IPS DF 4.7 (cell line): ENCODE data around the gene YPEL1.
"Not testable (repeated sequence)": the region's sequence is repeated elsewhere in the genome, so short reads cannot be mapped to it uniquely, and the experiment has no call there.

Experiments
- DNase-seq: peaks from one replicate; pipeline ENCODE4 v3.0.0-alpha.2; 2013; ENCODE audit warnings: low spot score; ENCODE audit errors: extremely low read depth

The YPEL1 gene

DNA sequence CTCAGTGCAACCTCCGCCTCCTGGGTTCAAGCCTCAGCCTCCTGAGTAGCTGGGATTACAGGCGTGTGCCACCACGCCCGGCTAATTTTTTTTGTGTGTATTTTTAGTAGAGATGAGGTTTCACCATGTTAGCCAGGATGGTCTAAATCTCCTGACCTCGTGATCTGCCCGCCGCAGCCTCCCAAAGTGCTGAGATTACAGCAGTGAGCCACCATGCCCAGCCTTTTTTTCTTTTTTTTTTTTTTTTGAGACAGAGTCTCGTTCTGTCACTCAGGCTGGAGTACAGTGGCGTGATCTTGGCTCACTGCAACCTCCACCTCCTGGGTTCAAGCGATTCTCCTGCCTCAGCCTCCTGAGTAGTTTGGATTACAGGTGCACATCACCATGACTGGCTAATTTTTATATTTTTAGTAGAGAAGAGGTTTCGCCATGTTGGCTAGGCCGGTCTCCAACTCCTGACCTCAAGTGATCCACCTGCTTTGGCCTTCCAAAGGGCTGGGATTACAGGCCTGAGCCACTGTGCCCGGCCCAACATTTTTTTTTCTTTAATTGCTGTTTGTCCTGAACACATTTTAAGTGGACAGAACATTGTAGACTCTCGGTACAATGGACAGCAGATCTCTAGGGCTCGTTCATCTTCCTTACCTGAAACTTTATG, 14.3 kb downstream of the YPEL1 start:
- DNase-seq = not testable (repeated sequence)

GRCh38 chr22:21720191-21720859, 15.3 kb downstream of the YPEL1 start:
- not testable (repeated sequence) for DNase-seq

GRCh38 chr22:21719024-21719423, 16.6 kb downstream of the YPEL1 start:
- DNase-seq = no peak

GRCh38 chr22:21718499-21718898, 17.1 kb downstream of the YPEL1 start:
- no peak for DNase-seq

DNA sequence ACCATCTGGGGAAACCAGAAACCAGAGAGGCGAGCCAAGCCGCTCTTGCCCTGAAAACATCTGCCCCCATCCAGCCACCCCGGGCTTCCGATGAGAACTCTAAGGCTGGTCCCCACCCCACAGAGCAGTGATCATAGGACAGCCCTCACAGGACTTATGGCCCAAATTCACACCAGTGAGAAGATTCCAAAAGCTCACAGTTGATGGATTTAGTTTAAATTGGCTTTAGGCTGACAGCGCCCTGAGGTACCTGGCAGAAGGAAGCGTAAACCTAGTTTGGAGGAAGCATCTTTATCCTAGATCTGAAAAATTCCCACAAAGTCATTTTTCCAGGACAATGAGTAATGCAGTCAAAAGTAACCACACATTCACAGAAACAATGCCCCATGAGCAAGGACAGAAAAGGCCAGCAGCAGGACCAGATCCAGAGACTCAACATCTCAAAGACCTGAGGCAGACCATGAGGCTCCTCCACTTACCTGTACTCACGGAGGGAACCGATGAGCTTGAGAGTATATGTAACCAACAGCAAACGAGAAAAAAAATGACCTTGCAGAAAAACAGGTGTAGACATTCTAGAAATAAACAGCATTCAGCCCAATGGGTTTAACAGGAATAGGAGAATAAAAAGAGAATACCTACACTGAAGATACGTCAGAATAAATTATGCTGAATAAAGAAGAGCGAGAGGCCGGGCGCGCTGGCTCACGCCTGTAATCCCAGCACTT, 19.0 kb downstream of the YPEL1 start:
- DNase-seq = not testable (repeated sequence)

- no peak for DNase-seq
These were observed 20.8 kb downstream of the YPEL1 start for GRCh38 chr22:21714786-21715185.

GRCh38 chr22:21714059-21714770, 21.4 kb downstream of the YPEL1 start:
- DNase-seq = no peak

DNA sequence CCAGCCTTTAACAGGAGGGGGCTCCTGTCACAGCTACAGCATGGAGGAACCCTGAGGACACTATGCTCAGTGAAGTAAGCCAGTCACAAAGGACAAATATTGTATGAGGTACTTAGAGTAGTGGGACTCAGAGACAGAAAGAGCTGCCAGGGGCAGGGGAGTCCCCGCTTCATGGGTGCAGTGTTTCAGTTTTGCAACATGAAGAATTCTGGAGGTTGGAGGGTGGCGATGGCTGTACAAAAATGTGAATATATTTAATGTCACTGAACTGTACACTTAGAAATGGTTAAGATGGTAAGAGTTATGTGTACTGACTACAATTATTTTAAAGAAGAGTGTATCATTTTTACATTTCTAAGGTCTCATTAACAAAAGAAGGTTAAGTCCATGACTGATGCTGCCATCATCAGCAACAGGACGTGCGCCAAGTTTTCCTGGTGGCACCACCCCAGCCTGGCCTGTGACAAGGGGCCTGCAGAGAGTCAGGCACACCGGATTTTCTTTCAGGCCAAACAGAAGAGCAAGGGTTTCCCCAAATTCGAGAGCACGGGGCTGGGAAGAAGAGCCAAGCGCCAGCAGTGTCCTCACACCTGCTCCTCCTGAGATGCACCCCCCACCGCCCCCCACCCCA, 22.1 kb downstream of the YPEL1 start:
- no peak for DNase-seq

DNA sequence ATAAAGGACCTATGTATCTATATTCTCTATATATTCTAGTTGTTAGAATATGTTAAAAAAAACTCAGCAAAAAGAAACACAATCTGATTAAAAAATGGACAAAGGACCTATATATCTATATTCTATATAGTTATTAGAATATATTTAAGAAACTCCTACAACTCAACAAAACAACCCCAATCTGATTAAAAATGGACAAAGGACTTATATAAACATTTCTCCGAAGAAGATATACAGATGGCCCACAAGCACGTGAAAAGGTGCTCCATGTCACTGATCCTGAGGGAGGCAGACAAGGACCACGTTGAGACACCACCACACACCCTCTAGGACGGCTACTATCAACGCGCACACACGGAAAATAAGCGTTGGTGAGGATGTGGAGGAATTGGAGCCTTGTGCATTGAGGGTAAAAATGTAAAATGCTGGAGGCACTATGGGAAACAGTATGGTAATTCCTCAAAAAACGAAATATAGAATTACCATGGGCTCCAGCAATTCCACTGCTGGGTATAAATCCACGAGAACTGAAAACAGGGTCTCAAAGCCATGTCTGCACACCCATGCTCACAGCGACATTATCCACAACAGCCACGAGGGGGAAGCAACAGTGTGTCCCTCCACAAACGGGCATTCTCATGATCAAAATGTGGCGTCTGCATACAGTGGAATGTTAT, 22.7 kb downstream of the YPEL1 start:
- no peak for DNase-seq

DNA sequence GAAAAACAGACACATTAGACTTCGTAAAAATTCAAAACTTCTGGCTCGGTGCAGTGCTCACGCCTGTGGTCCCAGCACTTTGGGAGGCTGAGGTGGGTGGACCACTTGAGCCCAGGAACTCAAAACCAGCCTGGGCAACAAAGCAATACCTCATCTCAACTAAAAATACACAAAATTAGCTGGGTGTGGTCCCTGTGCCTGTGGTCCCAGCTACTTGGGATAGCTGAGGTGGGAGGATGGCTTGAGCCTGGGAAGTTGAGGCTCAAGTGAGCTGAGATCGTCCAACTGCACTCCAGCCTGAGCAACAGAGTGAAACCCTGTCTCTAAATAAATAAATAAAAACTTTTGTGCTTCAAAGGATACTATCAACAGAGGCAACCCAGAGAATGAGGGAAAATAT, 23.7 kb downstream of the YPEL1 start:
- DNase-seq = no peak

- no peak for DNase-seq
These were observed 25.4 kb downstream of the YPEL1 start for GRCh38 chr22:21710156-21710555.

DNA sequence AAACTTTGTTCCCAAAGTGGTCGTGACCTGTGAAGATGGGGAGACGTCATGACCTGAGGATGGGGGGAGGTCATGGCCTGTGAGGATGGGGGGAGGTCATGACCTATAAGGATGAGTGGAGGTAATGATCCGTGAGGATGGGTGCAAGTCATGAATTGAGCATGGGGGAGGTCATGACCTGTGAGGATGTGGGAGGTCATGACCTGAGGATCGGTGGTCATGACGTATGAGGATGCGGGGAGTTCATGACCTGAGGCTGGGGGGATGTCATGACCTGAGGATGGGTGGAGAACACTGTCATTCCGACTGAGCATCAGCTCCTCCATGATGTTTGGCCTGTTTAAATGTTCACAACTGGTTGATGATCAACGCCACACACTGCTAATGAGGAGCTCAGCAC, 25.9 kb downstream of the YPEL1 start:
- DNase-seq = no peak

GRCh38 chr22:21708960-21709359, 26.6 kb downstream of the YPEL1 start:
- DNase-seq = no peak

- no peak for DNase-seq
These were observed 27.9 kb downstream of the YPEL1 start for GRCh38 chr22:21707677-21708076.

GRCh38 chr22:21703684-21704316, 31.8 kb downstream of the YPEL1 start:
- no peak for DNase-seq

DNA sequence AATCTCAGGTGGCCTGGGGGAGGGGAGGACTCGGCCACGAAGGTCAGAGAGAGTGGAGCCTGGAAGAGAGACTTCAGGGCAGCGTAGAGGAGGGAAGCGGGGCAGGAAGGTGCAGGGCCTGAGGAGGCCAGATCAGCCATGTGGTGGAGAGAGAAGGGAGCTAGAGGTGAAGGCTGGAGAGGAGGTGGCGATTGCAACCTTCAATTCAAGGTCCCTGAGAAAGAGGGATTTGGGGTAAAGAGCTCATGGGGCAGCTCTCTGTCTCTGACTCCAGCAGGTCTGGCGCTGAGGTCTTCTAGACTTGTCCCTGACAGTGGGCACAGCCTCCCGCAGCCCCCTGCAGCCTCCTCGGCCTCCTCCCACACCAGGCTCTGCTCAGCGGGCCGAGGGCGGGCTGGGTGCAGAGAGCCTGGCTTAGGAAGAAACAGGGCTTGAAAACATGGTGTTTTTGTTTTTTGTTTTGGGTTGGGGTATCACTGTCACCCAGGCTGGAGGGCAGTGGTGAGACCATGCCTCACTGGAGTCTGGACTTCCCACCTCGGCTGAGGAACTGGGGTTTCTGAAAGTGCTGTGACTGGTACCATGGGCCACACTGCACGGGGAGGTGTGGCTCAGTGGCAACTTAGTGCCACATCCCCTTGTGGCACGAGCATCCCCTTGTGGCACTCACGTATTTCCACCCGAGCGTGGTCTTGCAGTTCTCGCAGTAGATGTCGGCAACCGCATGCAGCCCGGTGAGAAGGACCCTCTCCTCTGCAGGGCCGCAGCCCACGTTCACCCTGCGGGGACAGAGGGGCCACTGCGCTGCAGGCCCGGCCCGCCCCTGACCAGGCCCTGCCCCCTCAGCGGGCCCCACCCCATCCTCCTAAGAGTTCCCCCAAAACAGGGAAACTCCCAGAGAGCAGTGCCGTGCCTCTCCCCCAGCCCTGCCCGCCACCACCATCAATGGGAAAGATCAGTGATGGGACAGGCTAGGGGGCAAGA, 32.6 kb downstream of the YPEL1 start:
- no peak for DNase-seq

DNA sequence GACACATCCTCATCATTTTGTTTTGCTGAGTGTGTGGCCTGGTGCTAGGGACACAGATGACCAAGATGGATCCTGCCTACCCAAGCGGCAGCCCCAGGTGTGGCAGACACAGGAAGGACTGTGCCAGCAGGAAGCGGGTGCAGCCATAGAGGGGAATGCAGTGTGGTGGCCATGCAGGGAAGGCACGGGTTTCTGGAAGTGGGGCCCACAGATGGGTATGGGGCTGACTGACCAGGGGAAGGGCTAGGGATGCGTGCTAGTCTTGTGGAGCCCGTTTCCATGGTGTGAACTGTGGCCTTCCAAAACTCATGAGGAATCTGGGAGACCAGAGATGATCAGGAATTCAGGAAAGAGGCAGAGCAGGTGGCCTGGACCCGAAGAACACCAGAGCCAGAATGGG, 33.5 kb downstream of the YPEL1 start:
- no peak for DNase-seq

GRCh38 chr22:21701384-21701971, 34.1 kb downstream of the YPEL1 start:
- DNase-seq = no peak

DNA sequence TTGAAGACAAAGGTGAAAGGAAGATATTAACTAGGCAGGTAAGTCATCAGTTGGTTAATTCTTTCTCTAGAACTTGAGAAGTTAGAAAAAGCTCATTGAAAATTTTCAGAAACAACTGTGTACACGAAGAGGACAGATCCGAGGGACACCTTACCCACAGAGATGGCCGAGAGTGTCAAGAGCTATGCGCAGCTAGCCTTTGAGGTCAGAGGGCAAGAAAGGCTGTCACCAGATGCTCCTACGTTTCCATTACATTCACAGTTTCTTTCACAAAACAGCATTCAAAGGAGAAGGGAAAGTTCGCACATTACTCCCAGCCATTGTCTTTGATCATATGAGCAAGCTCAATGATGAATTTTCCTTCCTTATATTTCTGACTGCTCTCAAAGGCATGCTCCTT, 34.8 kb downstream of the YPEL1 start:
- no peak for DNase-seq
